Right atrium auricular region (tissue), 2 donors: Measurements from ENCODE around the gene HSPBP1. TPM values are rescaled to one million over a fixed set of nuclear protein-coding genes. Genes with fewer than 3 reads are reported as not detected.
A peak's percentile ranks its signal among the peaks of the same experiment; 100 is the strongest.
"Not testable (repeated sequence)": the region's sequence is repeated elsewhere in the genome, so short reads cannot be mapped to it uniquely, and the experiment has no call there.

Experiments used
- DNase-seq: peaks from one replicate; pipeline ENCODE4 v3.0.0-alpha.2; 2019; ENCODE audit warnings: low spot score
- H3K27ac ChIP-seq, 2 donors: fragments of 200-600 bp; sonication (generic); 1 replicate in 1 of 2; 2 replicates in 1 of 2; pipeline ENCODE4 v1.5.1; 2016 to 2019
- H3K27me3 ChIP-seq, 2 donors: fragments of 200-600 bp; sonication (generic); one replicate each; pipeline versions ENCODE4 v1.5.1 to v1.6.0; 2017 to 2019
- H3K36me3 ChIP-seq: fragments of 200-600 bp; sonication (generic); one replicate; pipeline ENCODE4 v1.5.1; 2016
- H3K4me1 ChIP-seq, 2 donors: fragments of 200-600 bp; sonication (generic); one replicate each; pipeline versions ENCODE4 v1.5.1 to v1.6.0; 2017 to 2019
- H3K4me3 ChIP-seq, 2 donors: fragments of 200-600 bp; sonication (generic); 1 replicate in 1 of 2; 2 replicates in 1 of 2; pipeline ENCODE4 v1.5.1; 2017 to 2019; ENCODE audit warnings: mild to moderate bottlenecking in 1 of 2, moderate library complexity in 1 of 2
- H3K9me3 ChIP-seq, 2 donors: fragments of 200-600 bp; sonication (generic); one replicate each; pipeline ENCODE4 v1.5.1; 2019
- total RNA-seq, 2 donors: library from RNA; depleted of rRNA; stranded (reverse); fragments of >200 nt; gene quantifications; one replicate each; pipeline ENCODE4 v1.1.0, GENCODE V29; 2016
- TF ChIP-seq, protein P1 (sequence below), 2 donors: fragments of 200-600 bp; sonication (generic); IDR thresholded peaks; one replicate each; pipeline ENCODE4 v1.5.1; 2019; ENCODE audit warnings: antibody characterized with exemption in 2 of 2

Gene HSPBP1
- total RNA-seq, 2 donors from 2014 or later: 29.6 to 35.8 TPM

- no peak for DNase-seq
- Histone ChIP-seq H3K4me1 (peaks cover 0 to 23% of the 10 kb centered on the region in 2 donors), H3K4me3 (no peak overlapping the region), H3K27me3 (no peaks in the 10 kb centered on the region), H3K27ac (peak overlapping the region; percentile 3 to 60), H3K36me3 (peaks cover 37% of the 10 kb centered on the region), H3K9me3 (no peaks in the 10 kb centered on the region)
- TF ChIP-seq, protein P1, sequence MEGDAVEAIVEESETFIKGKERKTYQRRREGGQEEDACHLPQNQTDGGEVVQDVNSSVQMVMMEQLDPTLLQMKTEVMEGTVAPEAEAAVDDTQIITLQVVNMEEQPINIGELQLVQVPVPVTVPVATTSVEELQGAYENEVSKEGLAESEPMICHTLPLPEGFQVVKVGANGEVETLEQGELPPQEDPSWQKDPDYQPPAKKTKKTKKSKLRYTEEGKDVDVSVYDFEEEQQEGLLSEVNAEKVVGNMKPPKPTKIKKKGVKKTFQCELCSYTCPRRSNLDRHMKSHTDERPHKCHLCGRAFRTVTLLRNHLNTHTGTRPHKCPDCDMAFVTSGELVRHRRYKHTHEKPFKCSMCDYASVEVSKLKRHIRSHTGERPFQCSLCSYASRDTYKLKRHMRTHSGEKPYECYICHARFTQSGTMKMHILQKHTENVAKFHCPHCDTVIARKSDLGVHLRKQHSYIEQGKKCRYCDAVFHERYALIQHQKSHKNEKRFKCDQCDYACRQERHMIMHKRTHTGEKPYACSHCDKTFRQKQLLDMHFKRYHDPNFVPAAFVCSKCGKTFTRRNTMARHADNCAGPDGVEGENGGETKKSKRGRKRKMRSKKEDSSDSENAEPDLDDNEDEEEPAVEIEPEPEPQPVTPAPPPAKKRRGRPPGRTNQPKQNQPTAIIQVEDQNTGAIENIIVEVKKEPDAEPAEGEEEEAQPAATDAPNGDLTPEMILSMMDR (IDR thresholded peaks at IDR 0.05): no peak
These were observed 51.9 kb downstream of the HSPBP1 start for GRCh38 chr19:55228015-55228391.

- DNase-seq: no peak
- TF ChIP-seq, protein P1 (IDR thresholded peaks at IDR 0.05): no peak
- Histone ChIP-seq H3K4me1 (peaks cover 0 to 23% of the 10 kb centered on the region in 2 donors), H3K27me3 (no peaks in the 10 kb centered on the region), H3K4me3 (no peak overlapping the region), H3K9me3 (no peaks in the 10 kb centered on the region), H3K36me3 (peaks cover 31% of the 10 kb centered on the region), H3K27ac (no peak overlapping the region)
These were observed 52.5 kb downstream of the HSPBP1 start for GRCh38 chr19:55227241-55228014.

DNA sequence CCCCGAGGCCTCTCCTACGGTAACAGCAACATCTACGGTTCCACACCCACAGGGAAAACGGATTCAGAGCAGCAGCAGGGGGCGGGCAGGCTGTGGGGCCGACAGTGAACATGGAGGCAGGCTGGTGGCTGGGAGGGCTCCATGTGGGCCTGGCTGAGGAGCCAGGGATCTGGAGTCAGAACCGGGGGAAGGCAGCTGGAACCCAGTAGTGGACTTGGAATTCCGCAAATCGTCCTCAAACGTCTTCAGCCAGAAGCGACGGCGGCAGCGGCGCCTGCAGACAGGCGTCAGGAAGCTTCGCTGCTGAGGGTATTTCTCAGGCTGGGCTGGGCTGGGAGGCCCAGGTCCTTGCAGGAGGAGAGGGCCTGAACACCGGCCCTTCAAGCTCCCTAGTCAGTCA is 53.1 kb downstream of the HSPBP1 start:
- no peak overlapping the region for H3K4me3 ChIP-seq
- H3K27me3 ChIP-seq: no peaks in the 10 kb centered on the region
- TF ChIP-seq, protein P1 (IDR thresholded peaks at IDR 0.05): no peak
- peaks cover 25% of the 10 kb centered on the region for H3K36me3 ChIP-seq
- no peak for DNase-seq
- H3K9me3 ChIP-seq: no peaks in the 10 kb centered on the region
- no peak overlapping the region for H3K27ac ChIP-seq
- peaks cover 0 to 23% of the 10 kb centered on the region in 2 donors for H3K4me1 ChIP-seq

GRCh38 chr19:55226273-55226672 is 53.6 kb downstream of the HSPBP1 start:
- Histone ChIP-seq H3K27ac (no peak overlapping the region), H3K9me3 (no peaks in the 10 kb centered on the region), H3K4me1 (peaks cover 0 to 23% of the 10 kb centered on the region in 2 donors), H3K27me3 (no peaks in the 10 kb centered on the region), H3K4me3 (no peak overlapping the region), H3K36me3 (peaks cover 20% of the 10 kb centered on the region)
- TF ChIP-seq, protein P1 (IDR thresholded peaks at IDR 0.05): no peak
- DNase-seq: no peak

DNA sequence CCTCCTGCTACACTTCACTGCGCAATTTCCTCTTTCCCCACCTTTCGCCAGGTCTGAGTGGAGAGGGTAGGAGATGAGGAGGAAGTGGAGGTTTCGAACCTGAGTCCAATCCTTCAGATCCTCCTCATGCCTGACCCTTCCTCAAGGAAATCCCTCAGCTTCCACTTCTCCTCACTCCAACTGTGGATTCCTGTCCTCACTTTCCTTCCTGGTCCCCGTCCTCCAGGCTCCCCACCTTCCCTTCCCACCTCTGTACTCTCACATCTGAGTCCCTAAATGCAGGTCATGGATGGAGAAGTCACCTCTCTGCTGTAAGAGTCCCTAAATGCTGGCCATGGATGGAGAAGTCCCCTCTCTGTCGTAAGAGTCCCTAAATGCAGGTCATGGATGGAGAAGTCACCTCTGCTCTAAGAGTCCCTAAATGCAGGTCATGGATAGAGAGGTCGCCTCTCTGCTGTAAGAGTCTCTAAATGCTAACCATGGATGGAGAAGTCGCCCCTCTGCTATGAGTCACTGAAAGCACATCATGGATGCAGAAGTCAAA is 54.4 kb downstream of the HSPBP1 start:
- Histone ChIP-seq H3K9me3 (no peaks in the 10 kb centered on the region), H3K36me3 (peaks cover 12% of the 10 kb centered on the region), H3K27ac (no peak overlapping the region), H3K27me3 (no peaks in the 10 kb centered on the region), H3K4me3 (no peak overlapping the region), H3K4me1 (peaks cover 0 to 23% of the 10 kb centered on the region in 2 donors)
- no peak for DNase-seq
- TF ChIP-seq, protein P1 (IDR thresholded peaks at IDR 0.05): no peak

DNA sequence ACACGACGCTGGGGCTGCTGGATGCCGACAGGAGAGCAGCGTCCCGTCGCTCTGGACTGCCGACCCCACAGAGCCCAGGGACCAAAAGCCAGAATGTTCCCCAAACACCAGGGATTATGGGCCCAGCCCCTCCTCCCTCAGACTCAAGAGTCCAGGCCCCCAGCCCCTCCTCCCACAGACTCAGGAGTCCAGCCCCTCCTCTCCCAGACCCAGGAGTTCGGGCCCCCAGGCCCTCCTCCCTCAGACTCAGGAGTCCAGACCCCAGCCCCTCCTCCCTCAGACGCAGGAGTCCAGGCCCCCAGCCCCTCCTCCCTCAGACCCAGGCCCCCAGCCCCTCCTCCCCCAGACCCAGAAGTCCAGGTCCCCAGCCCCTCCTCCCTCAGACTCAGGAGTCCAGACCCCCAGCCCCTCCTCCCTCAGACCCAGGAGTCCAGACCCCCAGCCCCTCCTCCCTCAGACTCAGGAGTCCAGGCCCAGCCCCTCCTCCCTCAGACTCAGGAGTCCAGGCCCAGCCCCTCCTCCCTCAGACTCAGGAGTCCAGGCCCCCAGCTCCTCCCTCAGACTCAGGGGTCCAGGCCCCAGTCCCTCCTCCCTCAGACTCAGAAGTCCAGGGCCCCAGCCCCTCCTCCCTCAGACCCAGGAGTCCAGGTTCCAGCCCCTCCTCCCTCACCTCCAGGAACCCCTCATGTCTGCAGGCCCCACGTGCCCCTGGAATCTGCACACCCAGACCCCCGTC is 55.1 kb downstream of the HSPBP1 start:
- not testable (repeated sequence) for H3K4me3 ChIP-seq, H3K27me3 ChIP-seq, H3K27ac ChIP-seq, H3K9me3 ChIP-seq, DNase-seq, H3K36me3 ChIP-seq
- H3K4me1 ChIP-seq: peaks cover 0 to 23% of the 10 kb centered on the region in 2 donors
